ENCODE results near the gene ZSCAN32.

ZSCAN32 gene

DNA sequence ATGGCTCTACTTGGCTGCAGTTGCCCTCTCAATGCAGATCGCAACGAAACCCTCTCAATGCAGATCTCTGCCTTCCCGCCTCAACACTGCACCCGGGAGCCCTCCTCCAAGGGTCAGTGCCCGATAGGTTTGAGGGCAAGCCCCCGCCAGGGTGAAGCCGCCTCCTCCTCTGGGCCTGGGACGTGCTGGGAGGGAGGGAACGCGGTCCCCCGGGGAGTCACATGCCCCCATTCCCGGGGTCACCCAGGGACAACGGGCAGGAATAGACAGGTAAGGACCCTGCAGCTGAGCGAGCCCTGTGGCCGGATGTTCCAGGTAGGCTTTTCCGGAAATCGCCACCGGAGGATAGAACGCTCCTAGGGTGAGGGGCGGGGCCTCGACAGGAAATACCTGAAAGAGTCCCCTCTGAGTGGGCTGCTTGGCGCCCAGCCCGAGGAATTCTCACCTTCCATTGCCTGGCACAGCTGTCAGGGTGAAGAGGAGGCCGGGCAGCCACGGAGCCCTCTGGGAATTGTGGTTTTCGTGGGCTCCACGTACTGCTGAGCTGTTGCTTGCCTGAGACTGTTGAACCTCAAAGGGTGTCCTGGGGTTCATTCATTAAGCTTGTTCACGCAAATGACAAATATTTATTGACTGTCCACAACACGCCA is 13.1 kb upstream of the ZSCAN32 start:
- no peak for TF ChIP-seq CTCF (IDR thresholded peaks at IDR 0.05; ENCODE audit: control insufficient read depth, extremely low read depth, insufficient read depth)
- H3K4me3 ChIP-seq (ENCODE audit: low read depth, low read length): no peak overlapping the region
- no peak for DNase-seq (ENCODE audit: low read depth)

DNA sequence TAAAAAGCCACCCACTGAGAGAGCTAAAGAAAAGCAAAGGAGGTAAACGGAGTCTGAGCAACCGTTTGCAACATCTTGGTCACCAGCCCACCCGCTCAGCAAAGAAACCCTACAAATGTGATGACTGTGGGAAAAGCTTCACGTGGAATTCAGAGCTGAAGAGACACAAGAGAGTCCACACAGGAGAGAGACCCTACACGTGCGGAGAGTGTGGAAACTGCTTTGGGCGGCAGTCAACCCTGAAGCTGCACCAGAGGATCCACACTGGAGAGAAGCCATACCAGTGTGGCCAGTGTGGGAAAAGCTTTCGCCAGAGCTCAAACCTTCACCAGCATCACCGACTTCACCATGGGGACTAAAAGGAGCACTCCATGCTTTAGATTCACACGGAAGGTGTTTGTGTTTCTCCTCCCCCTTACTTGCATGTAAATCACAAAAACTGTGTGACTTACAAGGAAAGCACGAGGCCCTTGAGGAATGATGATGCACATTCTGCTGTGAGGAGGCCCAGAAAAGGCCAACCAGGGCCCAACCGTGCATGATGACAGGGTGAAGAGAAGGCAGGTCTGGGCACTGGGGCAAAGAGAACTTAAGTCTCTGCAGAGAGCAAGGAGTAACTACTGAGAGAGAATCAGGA is 7.9 kb upstream of the ZSCAN32 start:
- no peak for DNase-seq (ENCODE audit: low read depth)
- TF ChIP-seq CTCF (IDR thresholded peaks at IDR 0.05; ENCODE audit: control insufficient read depth, extremely low read depth, insufficient read depth): no peak
- H3K4me3 ChIP-seq (ENCODE audit: low read depth, low read length): no peak overlapping the region

GRCh38 chr16:3401719-3402397 is 1.1 kb upstream of the ZSCAN32 start:
- H3K4me3 ChIP-seq (ENCODE audit: low read depth, low read length): peak overlapping the region; percentile 77
- TF ChIP-seq CTCF (IDR thresholded peaks at IDR 0.05; ENCODE audit: control insufficient read depth, extremely low read depth, insufficient read depth): no peak
- no peak for DNase-seq (ENCODE audit: low read depth)

DNA sequence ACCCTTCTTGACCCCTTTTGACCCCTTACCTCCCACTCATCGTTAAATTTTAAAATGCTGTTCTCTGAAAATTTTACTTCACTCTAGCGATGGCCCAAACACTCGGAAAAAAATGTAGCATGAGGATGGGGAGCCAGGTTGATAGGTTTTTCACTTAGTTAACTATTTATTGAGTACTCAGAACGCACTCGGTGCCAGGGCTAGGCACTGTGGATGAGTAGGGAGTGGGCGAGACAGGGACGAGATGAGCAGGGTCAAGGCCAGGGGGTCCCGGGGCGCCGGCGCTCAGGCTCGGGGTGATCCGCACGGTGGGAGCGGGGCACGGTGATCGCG is 392 bp downstream of the ZSCAN32 start:
- peak overlapping the region; percentile 77 for H3K4me3 ChIP-seq (ENCODE audit: low read depth, low read length)
- DNase-seq (ENCODE audit: low read depth): no peak
- TF ChIP-seq CTCF (IDR thresholded peaks at IDR 0.05; ENCODE audit: control insufficient read depth, extremely low read depth, insufficient read depth): no peak

DNA sequence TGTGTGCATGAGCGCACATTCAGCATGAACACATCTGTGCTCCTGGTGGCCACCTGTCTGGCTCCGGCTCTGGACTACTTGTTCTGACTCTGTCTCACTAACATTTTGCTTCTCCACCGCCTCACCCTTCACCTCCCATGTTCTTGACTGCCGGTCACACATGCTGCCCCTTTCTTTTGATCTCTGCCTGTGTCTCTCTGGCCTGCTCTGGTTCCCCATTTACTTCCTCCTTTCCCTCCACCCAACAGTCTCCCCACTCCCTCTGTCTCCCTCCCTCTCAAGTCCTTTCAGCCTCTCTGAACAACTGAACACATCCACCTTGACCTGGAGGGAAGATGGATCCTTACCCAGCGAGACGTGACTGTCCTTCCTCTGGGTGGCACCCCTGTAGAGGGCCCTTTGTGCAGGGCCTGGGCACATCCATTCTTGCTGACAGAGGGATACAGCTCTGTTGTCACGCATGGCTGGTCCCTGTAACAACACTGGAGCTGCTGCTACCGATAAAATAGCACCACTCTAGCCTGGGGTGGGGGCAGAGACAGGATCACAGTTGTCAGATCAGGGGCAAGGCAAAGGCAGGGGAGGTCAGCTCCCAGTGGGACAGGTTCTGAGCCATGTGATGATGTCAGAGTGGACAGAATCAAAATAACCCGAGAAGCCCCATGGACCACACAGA is 11.0 kb downstream of the ZSCAN32 start:
- DNase-seq (ENCODE audit: low read depth): no peak
- TF ChIP-seq CTCF (IDR thresholded peaks at IDR 0.05; ENCODE audit: control insufficient read depth, extremely low read depth, insufficient read depth): no peak
- H3K4me3 ChIP-seq (ENCODE audit: low read depth, low read length): no peak overlapping the region

- TF ChIP-seq CTCF (IDR thresholded peaks at IDR 0.05; ENCODE audit: control insufficient read depth, extremely low read depth, insufficient read depth): no peak
- no peak overlapping the region for H3K4me3 ChIP-seq (ENCODE audit: low read depth, low read length)
- DNase-seq (ENCODE audit: low read depth): no peak
These were observed 12.5 kb downstream of the ZSCAN32 start for GRCh38 chr16:3388325-3388724.
